PC-9 (cell line): ENCODE results near the gene GNA15.

Experiments
- CTCF ChIP-seq: fragments of 200-600 bp; sonication (generic); conservative IDR thresholded peaks from 2 replicates; pipeline ENCODE4 v1.6.1; 2017; ENCODE audit warnings: mixed run types, antibody characterized with exemption, mild to moderate bottlenecking, moderate library complexity
- EZH2 ChIP-seq: fragments of 200-600 bp; sonication (generic); IDR thresholded peaks from 2 replicates; pipeline ENCODE4 v1.8.0; 2017; ENCODE audit warnings: antibody characterized with exemption, low read depth

DNA sequence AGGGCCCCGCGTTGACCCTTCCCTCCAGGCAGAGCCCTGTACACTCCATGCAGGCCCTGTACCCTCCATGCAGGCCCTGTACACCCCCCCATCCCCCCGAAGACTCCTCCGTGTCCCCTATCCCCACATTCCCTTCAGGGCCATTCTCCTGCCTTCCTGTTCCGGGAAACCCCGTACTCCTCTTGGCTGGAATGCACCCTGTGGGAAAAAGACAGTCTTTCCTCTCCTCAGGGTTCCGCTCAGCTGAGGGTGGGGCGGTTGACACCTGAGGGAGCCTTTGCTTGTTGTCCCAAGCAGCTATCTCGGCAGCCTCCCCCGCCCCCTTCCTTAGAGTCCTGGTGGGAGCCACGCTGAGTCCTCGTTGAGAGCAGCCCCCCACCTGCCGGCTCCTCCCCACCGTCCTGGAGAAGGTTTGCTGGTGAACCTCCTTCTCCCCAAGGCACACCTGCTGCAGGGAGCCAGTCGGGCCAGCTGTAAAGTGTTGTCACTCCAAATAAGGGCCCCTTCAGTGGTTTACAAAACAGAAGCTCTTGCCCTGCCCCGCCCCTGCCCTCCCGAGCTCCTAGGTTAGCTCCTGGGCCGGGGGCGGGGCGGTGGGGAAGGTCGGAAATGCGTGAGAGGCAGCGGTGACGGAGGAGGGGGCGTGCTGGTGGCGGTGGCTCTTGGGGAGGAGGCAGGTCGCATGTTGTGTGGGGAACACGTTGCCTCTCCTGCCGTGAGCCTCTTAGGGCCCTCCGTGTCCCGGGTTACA, 40.2 kb upstream of the GNA15 start:
- TF ChIP-seq EZH2 (no peak), CTCF (no peak)
